DOHH2 (cell line): ENCODE measurements around the gene RAD51B.

Source experiments
- H3F3A ChIP-seq: fragments of 200-600 bp; sonication (generic), shearing (Covaris generic); 2 replicates; pipeline ENCODE4 v1.6.0; 2016; ENCODE audit warnings: antibody characterized with exemption, mild to moderate bottlenecking; ENCODE audit not compliant: control insufficient read depth, insufficient read depth
- H3K27ac ChIP-seq: fragments of 200-600 bp; sonication (generic); 2 replicates; pipeline ENCODE4 v1.5.1; 2014; ENCODE audit warnings: low read depth, mild to moderate bottlenecking, low read length, moderate library complexity
- H3K27me3 ChIP-seq: fragments of 200-600 bp; sonication (generic); 2 replicates; pipeline ENCODE4 v1.6.1; 2014; ENCODE audit warnings: mild to moderate bottlenecking, low read length, mixed read lengths; ENCODE audit not compliant: control insufficient read depth
- H3K36me3 ChIP-seq: fragments of 200-600 bp; sonication (generic); 2 replicates; pipeline ENCODE4 v1.6.1; 2014; ENCODE audit warnings: mild to moderate bottlenecking, low read length, moderate library complexity, mixed read lengths; ENCODE audit not compliant: control insufficient read depth
- H3K4me1 ChIP-seq: fragments of 200-600 bp; sonication (generic); 2 replicates; pipeline ENCODE4 v1.6.1; 2014; ENCODE audit warnings: mild to moderate bottlenecking, low read length, mixed read lengths; ENCODE audit not compliant: control insufficient read depth
- H3K4me2 ChIP-seq: fragments of 200-600 bp; sonication (generic); 2 replicates; pipeline ENCODE4 v1.6.0; 2014; ENCODE audit warnings: mild to moderate bottlenecking, low read length, moderate library complexity
- H3K4me3 ChIP-seq: fragments of 200-600 bp; sonication (generic); 2 replicates; pipeline ENCODE4 v1.5.1; 2014; ENCODE audit warnings: mild to moderate bottlenecking, low read length, mixed read lengths
- H3K79me2 ChIP-seq: fragments of 200-600 bp; sonication (generic); 2 replicates; pipeline ENCODE4 v1.6.1; 2014; ENCODE audit warnings: mild to moderate bottlenecking, low read length, mixed read lengths; ENCODE audit not compliant: control insufficient read depth
- H3K9me2 ChIP-seq: fragments of 200-600 bp; sonication (generic); replicated peaks from 2 replicates; pipeline ENCODE4 v1.6.1; 2014; ENCODE audit warnings: mild to moderate bottlenecking, low read length, mixed read lengths; ENCODE audit not compliant: control insufficient read depth
- H3K9me3 ChIP-seq: fragments of 200-600 bp; sonication (generic); 2 replicates; pipeline ENCODE4 v1.6.1; 2014; ENCODE audit warnings: antibody characterized with exemption, low read length, mixed read lengths; ENCODE audit not compliant: control insufficient read depth, insufficient read depth
- H4K20me1 ChIP-seq: fragments of 200-600 bp; sonication (generic); 2 replicates; pipeline ENCODE4 v1.6.0; 2014; ENCODE audit warnings: low read depth, mild to moderate bottlenecking, antibody characterized with exemption, low read length, moderate library complexity; ENCODE audit not compliant: control insufficient read depth, insufficient read depth
- CTCF ChIP-seq: fragments of 200-600 bp; sonication (generic); IDR thresholded peaks from one replicate; pipeline ENCODE4 v1.5.1; 2014; ENCODE audit warnings: antibody characterized with exemption, mild to moderate bottlenecking, low read depth, low read length; ENCODE audit not compliant: poor library complexity, severe bottlenecking
- EZH2phosphoT487 ChIP-seq: fragments of 200-600 bp; sonication (generic); IDR thresholded peaks from 2 replicates; pipeline ENCODE4 v1.6.1; 2017; ENCODE audit warnings: borderline replicate concordance, mild to moderate bottlenecking, antibody characterized with exemption, low read length, moderate library complexity, mixed read lengths

RAD51B gene

GRCh38 chr14:68394118-68394763 lies 574.7 kb downstream of the RAD51B start:
- Histone ChIP-seq H4K20me1 (no peaks in the 10 kb centered on the region), H3K36me3 (no peaks in the 10 kb centered on the region), H3K9me3 (no peaks in the 10 kb centered on the region), H3K9me2 (no peaks in the 10 kb centered on the region), H3F3A (no peaks in the 10 kb centered on the region), H3K4me3 (no peak overlapping the region), H3K79me2 (no peaks in the 10 kb centered on the region), H3K4me2 (no peak overlapping the region), H3K27ac (no peak overlapping the region), H3K4me1 (peaks cover 28% of the 10 kb centered on the region), H3K27me3 (no peaks in the 10 kb centered on the region)
- TF ChIP-seq CTCF (no peak), EZH2phosphoT487 (no peak)

- no peak overlapping the region for H3K4me3 ChIP-seq
- no peak overlapping the region for H3K27ac ChIP-seq
- TF ChIP-seq EZH2phosphoT487 (no peak), CTCF (no peak)
- no peaks in the 10 kb centered on the region for H3K79me2 ChIP-seq
- H3K36me3 ChIP-seq, result no peaks in the 10 kb centered on the region
- H3K9me3 ChIP-seq, result no peaks in the 10 kb centered on the region
- H3K27me3 ChIP-seq, result no peaks in the 10 kb centered on the region
- H3F3A ChIP-seq, result no peaks in the 10 kb centered on the region
- H3K4me1 ChIP-seq, result peaks cover 31% of the 10 kb centered on the region
- H4K20me1 ChIP-seq, result no peaks in the 10 kb centered on the region
- no peaks in the 10 kb centered on the region for H3K9me2 ChIP-seq
- H3K4me2 ChIP-seq, result no peak overlapping the region
Measured at GRCh38 chr14:68394764-68395143, 575.2 kb downstream of the RAD51B start.

- Histone ChIP-seq H3K4me1 (peaks cover 39% of the 10 kb centered on the region), H3K9me3 (no peaks in the 10 kb centered on the region), H3F3A (no peaks in the 10 kb centered on the region), H3K9me2 (no peaks in the 10 kb centered on the region), H3K79me2 (no peaks in the 10 kb centered on the region), H3K27me3 (no peaks in the 10 kb centered on the region), H4K20me1 (no peaks in the 10 kb centered on the region), H3K27ac (no peak overlapping the region), H3K4me2 (no peak overlapping the region), H3K36me3 (no peaks in the 10 kb centered on the region), H3K4me3 (no peak overlapping the region)
- TF ChIP-seq CTCF (no peak), EZH2phosphoT487 (no peak)
Measured at GRCh38 chr14:68395604-68396003, 576.0 kb downstream of the RAD51B start.
